ENCODE results near the gene TM4SF1.
A peak's percentile ranks its signal among the peaks of the same experiment; 100 is the strongest.
"Not testable (repeated sequence)": the region's sequence is repeated elsewhere in the genome, so short reads cannot be mapped to it uniquely, and the experiment has no call there.

TM4SF1 gene

GRCh38 chr3:149343951-149344350 lies 33.5 kb downstream of the TM4SF1 start:
- no peak for DNase-seq (ENCODE audit: low spot score)

- DNase-seq (ENCODE audit: low spot score) = no peak
Observed at GRCh38 chr3:149342413-149343380, 34.8 kb downstream of the TM4SF1 start.

- peak; percentile 15 for DNase-seq (ENCODE audit: low spot score)
Observed at GRCh38 chr3:149340310-149340933, 37.0 kb downstream of the TM4SF1 start.

- peak; percentile 23 for DNase-seq (ENCODE audit: low spot score)
Observed at GRCh38 chr3:149339931-149340309, 37.5 kb downstream of the TM4SF1 start.

- not testable (repeated sequence) for DNase-seq (ENCODE audit: low spot score)
Observed at GRCh38 chr3:149337486-149337885, 40.0 kb downstream of the TM4SF1 start.

GRCh38 chr3:149336925-149337324 lies 40.5 kb downstream of the TM4SF1 start:
- DNase-seq (ENCODE audit: low spot score) = no peak

- peak; percentile 83 for DNase-seq (ENCODE audit: low spot score)
Observed at GRCh38 chr3:149333176-149333859, 44.1 kb downstream of the TM4SF1 start, which contains the start of gene TM4SF18. Gene TM4SF18 (minus strand): TSS chr3:149333636. CDS start chr3:149333382, 254 bp downstream.

GRCh38 chr3:149332771-149333170 lies 44.7 kb downstream of the TM4SF1 start:
- no peak for DNase-seq (ENCODE audit: low spot score)

GRCh38 chr3:149332227-149332765 lies 45.2 kb downstream of the TM4SF1 start:
- DNase-seq (ENCODE audit: low spot score) = no peak

GRCh38 chr3:149331396-149331795 lies 46.1 kb downstream of the TM4SF1 start:
- DNase-seq (ENCODE audit: low spot score) = no peak

- no peak for DNase-seq (ENCODE audit: low spot score)
Observed at GRCh38 chr3:149330609-149331331, 46.7 kb downstream of the TM4SF1 start.

- DNase-seq (ENCODE audit: low spot score) = no peak
Observed at GRCh38 chr3:149327156-149327555, 50.3 kb downstream of the TM4SF1 start.

GRCh38 chr3:149325581-149325980 lies 51.9 kb downstream of the TM4SF1 start:
- no peak for DNase-seq (ENCODE audit: low spot score)

- DNase-seq (ENCODE audit: low spot score) = no peak
Observed at GRCh38 chr3:149324332-149324731, 53.1 kb downstream of the TM4SF1 start.

- no peak for DNase-seq (ENCODE audit: low spot score)
Observed at GRCh38 chr3:149321640-149322039, 55.8 kb downstream of the TM4SF1 start.

- DNase-seq (ENCODE audit: low spot score) = no peak
Observed at GRCh38 chr3:149321136-149321535, 56.3 kb downstream of the TM4SF1 start.

- DNase-seq (ENCODE audit: low spot score) = no peak
Observed at GRCh38 chr3:149319750-149320149, 57.7 kb downstream of the TM4SF1 start.

Data from pons (tissue), 1 donor.